ENCODE data around the gene AATF.

AATF gene

GRCh38 chr17:36948717-36949460 lies at the start of gene AATF:
TSS of gene AATF (plus strand) at chr17:36948954. CDS start at chr17:36949126, 172 bp downstream.
- no peak for FAIRE-seq

GRCh38 chr17:36899250-36900159 lies 49.2 kb upstream of the AATF start:
- no peak for FAIRE-seq

GRCh38 chr17:36900160-36900512 lies 48.6 kb upstream of the AATF start:
- FAIRE-seq: no peak

- no peak for FAIRE-seq
Measured at GRCh38 chr17:36901506-36901905, 47.2 kb upstream of the AATF start.

- no peak for FAIRE-seq
Measured at GRCh38 chr17:36907407-36907806, 41.3 kb upstream of the AATF start.

GRCh38 chr17:36910513-36910912 lies 38.2 kb upstream of the AATF start:
- FAIRE-seq: no peak

- no peak for FAIRE-seq
Measured at GRCh38 chr17:36911001-36911400, 37.8 kb upstream of the AATF start.

GRCh38 chr17:36913132-36913531 lies 35.6 kb upstream of the AATF start:
- no peak for FAIRE-seq

- FAIRE-seq: no peak
Measured at GRCh38 chr17:36918211-36918691, 30.5 kb upstream of the AATF start.

- no peak for FAIRE-seq
Measured at GRCh38 chr17:36919407-36919968, 29.3 kb upstream of the AATF start.

GRCh38 chr17:36920032-36921005 lies 28.4 kb upstream of the AATF start:
- FAIRE-seq: no peak

GRCh38 chr17:36921095-36921851 lies 27.5 kb upstream of the AATF start:
- no peak for FAIRE-seq

GRCh38 chr17:36922175-36922574 lies 26.6 kb upstream of the AATF start:
- FAIRE-seq: no peak

- no peak for FAIRE-seq
Measured at GRCh38 chr17:36923814-36924221, 24.9 kb upstream of the AATF start.

- FAIRE-seq: no peak
Measured at GRCh38 chr17:36926226-36926625, 22.5 kb upstream of the AATF start.

- no peak for FAIRE-seq
Measured at GRCh38 chr17:36926701-36927100, 22.1 kb upstream of the AATF start.

- no peak for FAIRE-seq
Measured at GRCh38 chr17:36928471-36929345, 20.0 kb upstream of the AATF start.

GRCh38 chr17:36929851-36930582 lies 18.7 kb upstream of the AATF start:
- no peak for FAIRE-seq

- no peak for FAIRE-seq
Measured at GRCh38 chr17:36930583-36930900, 18.2 kb upstream of the AATF start.

GRCh38 chr17:36931096-36931696 lies 17.6 kb upstream of the AATF start:
- no peak for FAIRE-seq
